WERI-Rb-1 (cell line): Measurements from ENCODE around the gene CSK.
A peak's percentile ranks its signal among the peaks of the same experiment; 100 is the strongest.

Experiments used
- DNase-seq: peaks from one replicate; pipeline ENCODE4 v3.0.0-alpha.2; 2020
- H3K27ac ChIP-seq: fragments of 250-450 bp; sonication (Bioruptor Pico); 2 replicates; pipeline ENCODE4 v1.5.1; 2020; ENCODE audit warnings: mild to moderate bottlenecking, moderate library complexity
- H3K27me3 ChIP-seq: fragments of 250-450 bp; sonication (Bioruptor Pico); 2 replicates; pipeline ENCODE4 v1.5.1; 2021; ENCODE audit warnings: mild to moderate bottlenecking, low read depth, moderate library complexity; ENCODE audit not compliant: insufficient read depth, severe bottlenecking
- H3K36me3 ChIP-seq: fragments of 250-450 bp; sonication (Bioruptor Pico); 2 replicates; pipeline ENCODE4 v1.5.1; 2020; ENCODE audit warnings: mild to moderate bottlenecking, moderate library complexity
- H3K4me3 ChIP-seq: 2 replicates; pipeline ENCODE4 v1.5.1; 2011; ENCODE audit warnings: low read depth, mild to moderate bottlenecking, control low read depth, low read length
- H3K9me3 ChIP-seq: fragments of 250-450 bp; sonication (Bioruptor Pico); 2 replicates; pipeline ENCODE4 v1.5.1; 2021; ENCODE audit warnings: mild to moderate bottlenecking, moderate library complexity; ENCODE audit not compliant: severe bottlenecking
- CTCF ChIP-seq: IDR thresholded peaks from 2 replicates; pipeline ENCODE4 v1.5.1; 2011; ENCODE audit warnings: low read depth, mild to moderate bottlenecking, control low read depth, inconsistent platforms, low read length

Gene CSK

GRCh38 chr15:74778599-74778970 is 3.3 kb upstream of the CSK start:
- Histone ChIP-seq H3K27ac (no peak overlapping the region), H3K4me3 (no peak overlapping the region), H3K27me3 (no peaks in the 10 kb centered on the region), H3K36me3 (peaks cover under 1% of the 10 kb centered on the region; the same call in 1 of the 2 replicates), H3K9me3 (no peaks in the 10 kb centered on the region)
- no peak for TF ChIP-seq CTCF
- no peak for DNase-seq

- Histone ChIP-seq H3K27ac (no peak overlapping the region), H3K9me3 (no peaks in the 10 kb centered on the region), H3K4me3 (no peak overlapping the region), H3K36me3 (peaks cover 7% of the 10 kb centered on the region; the same call in 1 of the 2 replicates), H3K27me3 (no peaks in the 10 kb centered on the region)
- DNase-seq, result no peak
- no peak for TF ChIP-seq CTCF
These were observed 2.7 kb upstream of the CSK start for GRCh38 chr15:74779162-74779648.

GRCh38 chr15:74780523-74781430 is 1.1 kb upstream of the CSK start:
- no peak for DNase-seq
- Histone ChIP-seq H3K36me3 (peaks cover 18% of the 10 kb centered on the region; the same call in 1 of the 2 replicates), H3K9me3 (no peaks in the 10 kb centered on the region), H3K27ac (no peak overlapping the region), H3K4me3 (peak overlapping the region; percentile 49), H3K27me3 (no peaks in the 10 kb centered on the region)
- no peak for TF ChIP-seq CTCF

GRCh38 chr15:74782259-74783071 is 585 bp downstream of the CSK start:
- Histone ChIP-seq H3K27ac (peak overlapping the region; percentile 65), H3K27me3 (no peaks in the 10 kb centered on the region), H3K9me3 (no peaks in the 10 kb centered on the region), H3K36me3 (peaks cover 30% of the 10 kb centered on the region), H3K4me3 (peak overlapping the region; percentile 52)
- no peak for DNase-seq
- TF ChIP-seq CTCF, result no peak

GRCh38 chr15:74783072-74783807 is 1.4 kb downstream of the CSK start:
- no peak for DNase-seq
- peak overlapping the region; percentile 65 for H3K27ac ChIP-seq

More at GRCh38 chr15:74783072-74783807, 1.4 kb downstream of the CSK start:
- peak overlapping the region; percentile 52 for H3K4me3 ChIP-seq
- H3K9me3 ChIP-seq, result no peaks in the 10 kb centered on the region
- no peaks in the 10 kb centered on the region for H3K27me3 ChIP-seq
- no peak for TF ChIP-seq CTCF
- H3K36me3 ChIP-seq, result peaks cover 35% of the 10 kb centered on the region
